NCI-H2107 treated with DMSO at 0.1 percent for 48 hours (cell line): ENCODE data around the gene RCOR2.

Experiments used
- DNase-seq: peaks from one replicate; lab custom pipeline; 2025; ENCODE audit not compliant: unreplicated experiment; lab: John Stamatoyannopoulos, UW

The RCOR2 gene

GRCh38 chr11:63923319-63923718, 6.4 kb upstream of the RCOR2 start:
- DNase-seq: no peak

- no peak for DNase-seq
Observed at GRCh38 chr11:63922673-63923192, 5.8 kb upstream of the RCOR2 start.

- no peak for DNase-seq
Observed at GRCh38 chr11:63920939-63921417, 4.0 kb upstream of the RCOR2 start.

GRCh38 chr11:63920126-63920938, 3.4 kb upstream of the RCOR2 start:
- no peak for DNase-seq

- no peak for DNase-seq
Observed at GRCh38 chr11:63919267-63920125, 2.5 kb upstream of the RCOR2 start.

GRCh38 chr11:63918507-63919191, 1.7 kb upstream of the RCOR2 start:
- no peak for DNase-seq

GRCh38 chr11:63917692-63918506, 935 bp upstream of the RCOR2 start:
- DNase-seq: peak; percentile 65

- no peak for DNase-seq
Observed at GRCh38 chr11:63915961-63916836, 765 bp downstream of the RCOR2 start.

GRCh38 chr11:63914896-63915691, 1.9 kb downstream of the RCOR2 start:
- no peak for DNase-seq

- DNase-seq: no peak
Observed at GRCh38 chr11:63913866-63914830, 2.8 kb downstream of the RCOR2 start.

GRCh38 chr11:63912678-63913077, 4.3 kb downstream of the RCOR2 start:
- DNase-seq: no peak

- DNase-seq: no peak
Observed at GRCh38 chr11:63911876-63912275, 5.1 kb downstream of the RCOR2 start.

- no peak for DNase-seq
Observed at GRCh38 chr11:63911440-63911839, 5.5 kb downstream of the RCOR2 start.

- no peak for DNase-seq
Observed at GRCh38 chr11:63910675-63911074, 6.3 kb downstream of the RCOR2 start.

- no peak for DNase-seq
Observed at GRCh38 chr11:63909591-63910506, 7.1 kb downstream of the RCOR2 start.

- no peak for DNase-seq
Observed at GRCh38 chr11:63908631-63909401, 8.1 kb downstream of the RCOR2 start.
